Loucy (cell line): Measurements from ENCODE around the gene APH1B.

Experiments used
- CTCF ChIP-seq: fragments of 200-600 bp; sonication (generic); conservative IDR thresholded peaks from 2 replicates; pipeline ENCODE4 v1.5.1; 2014; ENCODE audit warnings: mild to moderate bottlenecking, antibody characterized with exemption, low read length
- EZH2phosphoT487 ChIP-seq: fragments of 200-600 bp; IDR thresholded peaks from 2 replicates; pipeline ENCODE4 v1.6.1; 2018; ENCODE audit warnings: antibody characterized with exemption, mild to moderate bottlenecking, moderate library complexity, borderline replicate concordance

GRCh38 chr15:63323798-63324563, 46.6 kb downstream of the APH1B start:
- TF ChIP-seq EZH2phosphoT487 (no peak), CTCF (no peak)
